ENCODE results near the gene PAQR6.

Gene PAQR6

DNA sequence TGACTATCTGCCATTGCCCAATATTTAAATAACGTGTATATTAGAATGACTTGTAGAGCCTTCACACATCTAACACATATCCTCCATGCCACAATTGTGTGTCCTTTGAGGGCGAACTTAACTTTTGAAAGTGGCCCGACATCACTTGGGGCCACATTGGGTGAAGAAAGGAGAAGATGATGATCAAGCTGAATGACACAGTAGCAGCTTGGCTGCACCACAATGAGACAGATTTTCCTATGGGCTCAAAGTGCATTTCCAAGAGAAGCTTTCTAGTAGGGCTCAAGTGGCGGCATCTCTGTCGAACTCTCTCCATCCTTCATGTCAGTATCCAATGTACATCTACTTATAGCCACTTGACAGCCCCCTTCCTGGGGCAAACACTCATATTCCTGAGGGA is 9.6 kb downstream of the PAQR6 start:
- H3K4me3 ChIP-seq (ENCODE audit: low read length): no peak overlapping the region
- H3K9me2 ChIP-seq (replicated peaks; ENCODE audit: insufficient read depth, low read length): no peaks in the 10 kb centered on the region
- H3K36me3 ChIP-seq (replicated peaks; ENCODE audit: insufficient read depth, low read length): peaks cover 10% of the 10 kb centered on the region; the same call in 1 of the 2 replicates
- H3F3A ChIP-seq (ENCODE audit: insufficient read depth, low read length): no peaks in the 10 kb centered on the region
- no peaks in the 10 kb centered on the region for H3K79me2 ChIP-seq (ENCODE audit: low read length)
- H3K4me2 ChIP-seq (ENCODE audit: low read depth, low read length): no peak overlapping the region
- H4K20me1 ChIP-seq (ENCODE audit: insufficient read depth, low read length): no peaks in the 10 kb centered on the region
- H3K9me3 ChIP-seq (replicated peaks; ENCODE audit: insufficient read depth, low read length): no peaks in the 10 kb centered on the region
- DNase-seq: no peak
- no peak for TF ChIP-seq EZH2phosphoT487 (IDR thresholded peaks at IDR 0.05; ENCODE audit: low read length)
- TF ChIP-seq, protein P1, sequence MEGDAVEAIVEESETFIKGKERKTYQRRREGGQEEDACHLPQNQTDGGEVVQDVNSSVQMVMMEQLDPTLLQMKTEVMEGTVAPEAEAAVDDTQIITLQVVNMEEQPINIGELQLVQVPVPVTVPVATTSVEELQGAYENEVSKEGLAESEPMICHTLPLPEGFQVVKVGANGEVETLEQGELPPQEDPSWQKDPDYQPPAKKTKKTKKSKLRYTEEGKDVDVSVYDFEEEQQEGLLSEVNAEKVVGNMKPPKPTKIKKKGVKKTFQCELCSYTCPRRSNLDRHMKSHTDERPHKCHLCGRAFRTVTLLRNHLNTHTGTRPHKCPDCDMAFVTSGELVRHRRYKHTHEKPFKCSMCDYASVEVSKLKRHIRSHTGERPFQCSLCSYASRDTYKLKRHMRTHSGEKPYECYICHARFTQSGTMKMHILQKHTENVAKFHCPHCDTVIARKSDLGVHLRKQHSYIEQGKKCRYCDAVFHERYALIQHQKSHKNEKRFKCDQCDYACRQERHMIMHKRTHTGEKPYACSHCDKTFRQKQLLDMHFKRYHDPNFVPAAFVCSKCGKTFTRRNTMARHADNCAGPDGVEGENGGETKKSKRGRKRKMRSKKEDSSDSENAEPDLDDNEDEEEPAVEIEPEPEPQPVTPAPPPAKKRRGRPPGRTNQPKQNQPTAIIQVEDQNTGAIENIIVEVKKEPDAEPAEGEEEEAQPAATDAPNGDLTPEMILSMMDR (IDR thresholded peaks at IDR 0.05; ENCODE audit: low read length): no peak
- TF ChIP-seq EZH2 (optimal IDR thresholded peaks at IDR 0.05; ENCODE audit: low read depth, low read length): no peak
- no peak overlapping the region for H2AFZ ChIP-seq (ENCODE audit: low read length)
- H3K4me1 ChIP-seq (ENCODE audit: low read length): no peaks in the 10 kb centered on the region
- H3K9ac ChIP-seq (ENCODE audit: low read length): no peak overlapping the region
- no peaks in the 10 kb centered on the region for H3K27me3 ChIP-seq (replicated peaks; ENCODE audit: insufficient read depth, low read length)
- no peak overlapping the region for H3K27ac ChIP-seq (ENCODE audit: low read length)

DNA sequence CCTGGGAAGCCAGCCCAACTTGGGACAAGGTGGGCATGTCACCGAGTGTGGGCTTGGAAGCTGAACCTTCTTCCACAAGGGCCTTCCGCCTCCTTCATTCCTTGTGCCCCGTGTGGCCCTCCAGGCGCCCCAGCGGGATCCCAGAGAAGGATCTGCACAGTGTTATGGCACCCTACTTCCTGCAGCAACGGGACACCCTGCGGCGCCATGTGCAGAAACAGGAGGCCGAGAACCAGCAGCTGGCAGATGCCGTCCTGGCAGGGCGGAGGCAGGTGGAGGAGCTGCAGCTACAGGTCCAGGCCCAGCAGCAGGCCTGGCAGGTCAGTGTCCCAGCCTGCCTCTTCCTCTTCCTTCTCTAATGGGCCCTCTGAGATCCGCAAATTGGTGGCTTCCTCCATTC is 11.7 kb downstream of the PAQR6 start:
- Histone ChIP-seq H3K9me3 (replicated peaks; ENCODE audit: insufficient read depth, low read length) (no peaks in the 10 kb centered on the region), H3K4me3 (ENCODE audit: low read length) (no peak overlapping the region), H3K9me2 (replicated peaks; ENCODE audit: insufficient read depth, low read length) (no peaks in the 10 kb centered on the region), H3K36me3 (replicated peaks; ENCODE audit: insufficient read depth, low read length) (peaks cover 10% of the 10 kb centered on the region; the same call in 1 of the 2 replicates), H3K9ac (ENCODE audit: low read length) (no peak overlapping the region), H3K4me2 (ENCODE audit: low read depth, low read length) (no peak overlapping the region), H3K27me3 (replicated peaks; ENCODE audit: insufficient read depth, low read length) (no peaks in the 10 kb centered on the region), H3F3A (ENCODE audit: insufficient read depth, low read length) (no peaks in the 10 kb centered on the region), H2AFZ (ENCODE audit: low read length) (no peak overlapping the region), H3K4me1 (ENCODE audit: low read length) (no peaks in the 10 kb centered on the region), H3K27ac (ENCODE audit: low read length) (no peak overlapping the region), H3K79me2 (ENCODE audit: low read length) (no peaks in the 10 kb centered on the region), H4K20me1 (ENCODE audit: insufficient read depth, low read length) (no peaks in the 10 kb centered on the region)
- DNase-seq: no peak
- no peak for TF ChIP-seq EZH2 (optimal IDR thresholded peaks at IDR 0.05; ENCODE audit: low read depth, low read length)
- no peak for TF ChIP-seq EZH2phosphoT487 (IDR thresholded peaks at IDR 0.05; ENCODE audit: low read length)
- TF ChIP-seq, protein P1 (IDR thresholded peaks at IDR 0.05; ENCODE audit: low read length): no peak

DNA sequence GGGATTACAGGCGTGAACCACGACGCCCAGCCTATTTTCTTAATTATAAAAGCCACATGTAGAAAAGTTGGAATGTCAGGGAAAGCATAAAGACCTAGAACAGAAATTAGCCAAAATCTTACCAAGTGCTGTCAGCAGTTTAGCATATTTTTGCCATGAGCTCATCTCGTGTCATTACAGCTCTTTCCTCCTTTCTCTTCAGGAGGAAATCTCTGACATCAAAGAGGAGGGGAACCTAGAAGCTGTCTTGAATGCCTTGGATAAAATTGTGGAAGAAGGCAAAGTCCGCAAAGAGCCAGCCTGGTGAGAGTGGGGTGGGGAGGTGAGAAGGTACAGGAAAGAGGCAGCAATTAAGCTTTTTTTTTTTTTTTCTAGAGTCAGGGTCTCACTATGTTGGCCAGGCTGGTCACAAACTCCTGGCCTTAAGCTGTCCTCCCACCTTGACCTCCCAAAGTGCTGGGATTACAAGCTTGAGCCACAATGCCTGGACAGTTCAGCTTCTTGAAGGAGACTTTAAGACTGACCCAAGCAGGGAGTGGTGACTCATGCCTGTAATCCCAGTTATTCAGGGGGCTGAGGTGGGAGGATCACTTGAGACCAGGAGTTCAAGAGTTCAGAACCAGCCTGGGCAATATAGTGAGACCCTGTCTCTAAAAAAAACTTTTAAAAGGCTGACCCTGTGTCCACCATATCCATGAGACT is 14.3 kb downstream of the PAQR6 start:
- H3F3A ChIP-seq (ENCODE audit: insufficient read depth, low read length): peaks cover 2% of the 10 kb centered on the region; the same call in 1 of the 2 replicates
- no peaks in the 10 kb centered on the region for H4K20me1 ChIP-seq (ENCODE audit: insufficient read depth, low read length)
- H3K27me3 ChIP-seq (replicated peaks; ENCODE audit: insufficient read depth, low read length): no peaks in the 10 kb centered on the region
- H2AFZ ChIP-seq (ENCODE audit: low read length): no peak overlapping the region
- H3K4me1 ChIP-seq (ENCODE audit: low read length): peaks cover 5% of the 10 kb centered on the region
- no peak overlapping the region for H3K4me3 ChIP-seq (ENCODE audit: low read length)
- no peak overlapping the region for H3K9ac ChIP-seq (ENCODE audit: low read length)
- no peaks in the 10 kb centered on the region for H3K9me2 ChIP-seq (replicated peaks; ENCODE audit: insufficient read depth, low read length)
- TF ChIP-seq EZH2phosphoT487 (IDR thresholded peaks at IDR 0.05; ENCODE audit: low read length) (no peak), EZH2 (optimal IDR thresholded peaks at IDR 0.05; ENCODE audit: low read depth, low read length) (no peak)
- TF ChIP-seq, protein P1 (IDR thresholded peaks at IDR 0.05; ENCODE audit: low read length): no peak
- no peaks in the 10 kb centered on the region for H3K9me3 ChIP-seq (replicated peaks; ENCODE audit: insufficient read depth, low read length)
- no peak overlapping the region for H3K4me2 ChIP-seq (ENCODE audit: low read depth, low read length)
- no peak for DNase-seq
- H3K36me3 ChIP-seq (replicated peaks; ENCODE audit: insufficient read depth, low read length): peaks cover 10% of the 10 kb centered on the region; the same call in 1 of the 2 replicates
- H3K27ac ChIP-seq (ENCODE audit: low read length): no peak overlapping the region
- H3K79me2 ChIP-seq (ENCODE audit: low read length): peaks cover 10% of the 10 kb centered on the region; the same call in 1 of the 2 replicates
